Right cardiac atrium (tissue), 5 donors: Measurements from ENCODE around the gene CCDC85C. TPM values are rescaled to one million over a fixed set of nuclear protein-coding genes. Genes with fewer than 3 reads are reported as not detected.

Experiments used
- ATAC-seq, 2 donors: fragments of 200-7000 bp; cut with Tn5 transposase; one replicate each; pipeline versions ENCODE4 v1.8.0 to v1.9.1; 2020; ENCODE audit warnings: moderate library complexity in 2 of 2, mild to moderate bottlenecking in 1 of 2
- DNase-seq, 3 donors: peaks; one replicate each; pipeline ENCODE4 v3.0.0-alpha.2; 2020
- H3K27ac ChIP-seq: one replicate; pipeline ENCODE4 v1.5.1; 2013; ENCODE audit warnings: mild to moderate bottlenecking, low read length, control low read depth, moderate library complexity
- H3K27me3 ChIP-seq: one replicate; pipeline ENCODE4 v1.6.1; 2013; ENCODE audit not compliant: control insufficient read depth, insufficient read depth
- H3K4me1 ChIP-seq: one replicate; pipeline ENCODE4 v1.6.1; 2013; ENCODE audit warnings: low read length; ENCODE audit not compliant: control insufficient read depth, insufficient read depth
- H3K4me3 ChIP-seq: one replicate; pipeline ENCODE4 v1.5.1; 2013; ENCODE audit warnings: low read length, control low read depth
- H3K9me3 ChIP-seq: one replicate; pipeline ENCODE4 v1.6.1; 2013; ENCODE audit warnings: low read length; ENCODE audit not compliant: control insufficient read depth
- WGBS: extraction: QIAGEN DNeasy Blood & Tissue Kit; methylation state at CpG from one replicate; pipeline ENCODE4 v1.1.7; 2013; 5-methylcytosine and 5-hydroxymethylcytosine counted together
- intact Hi-C, 4 donors: fragments of 100-400 bp; cut with DNase I; formaldehyde crosslinking; loops; one replicate each; pipeline versions ENCODE4 v1.11.0 to v1.14.0; 2022 to 2023
- long read RNA-seq, 4 donors: library from polyadenylated mRNA; unstranded; transcript quantifications; one replicate each; pipeline ENCODE4 v2.0.0, GENCODE V29; 2020 to 2021
- polyA plus RNA-seq: library from polyadenylated mRNA; stranded (reverse); fragments of 200-250 nt; gene quantifications from one replicate; pipeline ENCODE4 v1.2.3, GENCODE V29; 2013
- total RNA-seq, 4 donors: library from RNA; stranded (reverse); fragmentation: NEBNext Ultra II Directional; extraction: Animal tissue kit (Norgen Biotek cat#: 25700); gene quantifications; one replicate each; pipeline ENCODE4 v1.2.1, GENCODE V29; 2021
- donor health status: healthy with polysubstance abuse.
- donor health status: DM: no; HTN: yes; CAD: no.
- donor health status: DM: no; HTN: no; CAD: no.
- donor health status: DM: no; HTN: yes; CAD: no; lungs with severe emphysema.
- donor health status: DM: yes; HTN: yes; CAD: no.

Gene CCDC85C
- total RNA-seq: 10 to 100 TPM; 21.0 to 23.3 (median 22.0) TPM
- 31.5 TPM for polyA plus RNA-seq
- long read RNA-seq, donor 1, full-length matches to known transcripts: 8 of 48 reads
- long read RNA-seq, donor 1, partial matches to known transcripts: 1 of 48 reads
- long read RNA-seq, donor 1, other reads (novel, unspliced or antisense): 39 of 48 reads
- long read RNA-seq, donor 2, full-length matches to known transcripts: 5 of 32 reads
- long read RNA-seq, donor 2, partial matches to known transcripts: 0 of 32 reads
- long read RNA-seq, donor 2, other reads (novel, unspliced or antisense): 27 of 32 reads
- long read RNA-seq, donor 3, partial matches to known transcripts: 4 of 54 reads
- long read RNA-seq, donor 3, other reads (novel, unspliced or antisense): 50 of 54 reads
- long read RNA-seq, donor 4, full-length matches to known transcripts: 3 of 24 reads
- long read RNA-seq, donor 4, partial matches to known transcripts: 2 of 24 reads
- long read RNA-seq, donor 4, other reads (novel, unspliced or antisense): 19 of 24 reads

- Histone ChIP-seq H3K4me3 (peak within 1 kb of the TSS; percentile 84), H3K9me3 (no peaks in the 10 kb centered on the region), H3K4me1 (peaks cover 11% of the 10 kb centered on the region), H3K27ac (peak within 1 kb of the TSS; percentile 63), H3K27me3 (no peaks in the 10 kb centered on the region)
- DNase-seq: peak in 2 of 3 donors; percentile 75 to 77
- WGBS: 3% methylated on average over 128 of the region's 128 CpGs
- ATAC-seq: no peak
- intact Hi-C loops: loop anchor here in 1 of 4 donors (5.0 kb wide), 1 partner anchor 41 kb away; no protein-coding TSS in a partner anchor
These were observed at the start of gene CCDC85C for GRCh38 chr14:99603471-99604277. TSS of gene CCDC85C (minus strand) at chr14:99604207. CDS start at chr14:99603959, 248 bp downstream.

GRCh38 chr14:99651953-99652746 is 48.1 kb upstream of the CCDC85C start:
- WGBS: 94% methylated on average over 32 of the region's 32 CpGs
- Histone ChIP-seq H3K27ac (no peak overlapping the region), H3K27me3 (no peaks in the 10 kb centered on the region), H3K9me3 (no peaks in the 10 kb centered on the region), H3K4me3 (no peak overlapping the region), H3K4me1 (no peaks in the 10 kb centered on the region)
- ATAC-seq: no peak
- no peak for DNase-seq
- intact Hi-C loops: no loop called here

- Histone ChIP-seq H3K27me3 (no peaks in the 10 kb centered on the region), H3K9me3 (no peaks in the 10 kb centered on the region), H3K4me3 (no peak overlapping the region), H3K4me1 (no peaks in the 10 kb centered on the region), H3K27ac (no peak overlapping the region)
- intact Hi-C loops: no loop called here
- no peak for DNase-seq
- no peak for ATAC-seq
- WGBS: 64% methylated on average over 9 of the region's 9 CpGs
These were observed 46.2 kb upstream of the CCDC85C start for GRCh38 chr14:99650189-99650588.

- ATAC-seq: no peak
- Histone ChIP-seq H3K27me3 (no peaks in the 10 kb centered on the region), H3K27ac (no peak overlapping the region), H3K9me3 (no peaks in the 10 kb centered on the region), H3K4me3 (no peak overlapping the region), H3K4me1 (no peaks in the 10 kb centered on the region)
- 89% methylated on average over 8 of the region's 8 CpGs for WGBS
- intact Hi-C loops: no loop called here
- DNase-seq: no peak
These were observed 45.6 kb upstream of the CCDC85C start for GRCh38 chr14:99649643-99650042.

- no peak overlapping the region for H3K4me3 ChIP-seq
- no peak overlapping the region for H3K27ac ChIP-seq
- intact Hi-C loops: no loop called here
- 91% methylated on average over 8 of the region's 8 CpGs for WGBS
- no peaks in the 10 kb centered on the region for H3K27me3 ChIP-seq
- no peaks in the 10 kb centered on the region for H3K9me3 ChIP-seq
- no peak for DNase-seq
- no peaks in the 10 kb centered on the region for H3K4me1 ChIP-seq
- ATAC-seq: no peak
These were observed 45.2 kb upstream of the CCDC85C start for GRCh38 chr14:99649219-99649618.

GRCh38 chr14:99648027-99648784 is 44.2 kb upstream of the CCDC85C start:
- WGBS: 84% methylated on average over 8 of the region's 8 CpGs

GRCh38 chr14:99647411-99647810 is 43.4 kb upstream of the CCDC85C start:
- DNase-seq (peak in 2 of 3 donors; percentile 50 to 65), ATAC-seq (peak in 1 of 2 donors; percentile 31)
- intact Hi-C loops: no loop called here
- 56% methylated on average over 7 of the region's 7 CpGs for WGBS
- Histone ChIP-seq H3K4me1 (no peaks in the 10 kb centered on the region), H3K27ac (no peak overlapping the region), H3K9me3 (no peaks in the 10 kb centered on the region), H3K4me3 (no peak overlapping the region), H3K27me3 (no peaks in the 10 kb centered on the region)

More at GRCh38 chr14:99648027-99648784, 44.2 kb upstream of the CCDC85C start:
- Histone ChIP-seq H3K27ac (no peak overlapping the region), H3K4me3 (no peak overlapping the region), H3K4me1 (no peaks in the 10 kb centered on the region), H3K9me3 (no peaks in the 10 kb centered on the region), H3K27me3 (no peaks in the 10 kb centered on the region)
- DNase-seq (no peak), ATAC-seq (no peak)
- intact Hi-C loops: no loop called here

GRCh38 chr14:99645545-99646505 is 41.8 kb upstream of the CCDC85C start:
- 46% methylated on average over 32 of the region's 32 CpGs for WGBS
- DNase-seq: peak in 2 of 3 donors; percentile 62 to 63
- Histone ChIP-seq H3K27ac (no peak overlapping the region), H3K9me3 (no peaks in the 10 kb centered on the region), H3K4me1 (no peaks in the 10 kb centered on the region), H3K4me3 (peak overlapping the region; percentile 55), H3K27me3 (no peaks in the 10 kb centered on the region)
- ATAC-seq: no peak
- intact Hi-C loops: no loop called here

GRCh38 chr14:99644723-99645544 is 40.9 kb upstream of the CCDC85C start, which contains the start of gene HHIPL1:
TSS of gene HHIPL1 (plus strand) at chr14:99645129. CDS start at chr14:99645208, 79 bp downstream.
- no peak within 1 kb of the TSS for H3K27ac ChIP-seq
- peak; percentile 50 to 81 (median 80) for DNase-seq
- H3K4me1 ChIP-seq: no peaks in the 10 kb centered on the region
- ATAC-seq: peak; percentile 75 to 76
- no peaks in the 10 kb centered on the region for H3K9me3 ChIP-seq
- intact Hi-C loops: no loop called here
- WGBS: 7% methylated on average over 91 of the region's 91 CpGs
- H3K4me3 ChIP-seq: peak within 1 kb of the TSS; percentile 55
- H3K27me3 ChIP-seq: no peaks in the 10 kb centered on the region
